ENCODE data around the gene TTC9.

Gene TTC9

GRCh38 chr14:70643967-70644366 lies 2.3 kb downstream of the TTC9 start:
- DNase-seq (ENCODE audit: low read depth in 2 of 2), result no peak
- TF ChIP-seq, protein P1, sequence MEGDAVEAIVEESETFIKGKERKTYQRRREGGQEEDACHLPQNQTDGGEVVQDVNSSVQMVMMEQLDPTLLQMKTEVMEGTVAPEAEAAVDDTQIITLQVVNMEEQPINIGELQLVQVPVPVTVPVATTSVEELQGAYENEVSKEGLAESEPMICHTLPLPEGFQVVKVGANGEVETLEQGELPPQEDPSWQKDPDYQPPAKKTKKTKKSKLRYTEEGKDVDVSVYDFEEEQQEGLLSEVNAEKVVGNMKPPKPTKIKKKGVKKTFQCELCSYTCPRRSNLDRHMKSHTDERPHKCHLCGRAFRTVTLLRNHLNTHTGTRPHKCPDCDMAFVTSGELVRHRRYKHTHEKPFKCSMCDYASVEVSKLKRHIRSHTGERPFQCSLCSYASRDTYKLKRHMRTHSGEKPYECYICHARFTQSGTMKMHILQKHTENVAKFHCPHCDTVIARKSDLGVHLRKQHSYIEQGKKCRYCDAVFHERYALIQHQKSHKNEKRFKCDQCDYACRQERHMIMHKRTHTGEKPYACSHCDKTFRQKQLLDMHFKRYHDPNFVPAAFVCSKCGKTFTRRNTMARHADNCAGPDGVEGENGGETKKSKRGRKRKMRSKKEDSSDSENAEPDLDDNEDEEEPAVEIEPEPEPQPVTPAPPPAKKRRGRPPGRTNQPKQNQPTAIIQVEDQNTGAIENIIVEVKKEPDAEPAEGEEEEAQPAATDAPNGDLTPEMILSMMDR (IDR thresholded peaks at IDR 0.05; ENCODE audit: low read depth, low read length), result no peak
- no peak overlapping the region for H3K4me3 ChIP-seq (replicated peaks in 1 of 2; ENCODE audit: low read depth in 2 of 2, low read length in 2 of 2)

GRCh38 chr14:70645892-70646291 lies 4.2 kb downstream of the TTC9 start:
- TF ChIP-seq, protein P1 (IDR thresholded peaks at IDR 0.05; ENCODE audit: low read depth, low read length), result no peak
- DNase-seq (ENCODE audit: low read depth in 2 of 2), result no peak

DNA sequence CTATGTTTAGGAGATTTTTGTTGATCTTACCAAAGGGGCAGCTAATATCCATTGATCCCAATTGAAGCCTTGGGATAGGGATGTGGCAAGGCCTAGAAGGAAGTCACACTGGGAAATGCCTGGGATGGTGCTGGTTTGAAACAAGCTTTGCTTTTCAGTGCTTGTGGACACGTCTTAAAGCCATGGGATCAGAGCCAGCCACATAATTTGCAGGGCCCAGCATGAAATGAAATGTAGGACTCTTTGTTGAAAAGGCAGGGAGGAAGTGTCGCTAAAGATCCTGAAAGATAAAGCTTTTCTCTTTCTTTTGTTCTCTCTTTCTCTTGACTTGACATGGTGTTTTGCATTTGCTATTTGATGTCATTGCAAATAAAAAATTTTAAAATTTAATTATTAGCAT lies 5.0 kb downstream of the TTC9 start:
- TF ChIP-seq, protein P1 (IDR thresholded peaks at IDR 0.05; ENCODE audit: low read depth, low read length), result no peak
- no peak for DNase-seq (ENCODE audit: low read depth in 2 of 2)
- H3K4me3 ChIP-seq (replicated peaks in 1 of 2; ENCODE audit: low read depth in 2 of 2, low read length in 2 of 2), result no peak overlapping the region

More at GRCh38 chr14:70645892-70646291, 4.2 kb downstream of the TTC9 start:
- no peak overlapping the region for H3K4me3 ChIP-seq (replicated peaks in 1 of 2; ENCODE audit: low read depth in 2 of 2, low read length in 2 of 2)

DNA sequence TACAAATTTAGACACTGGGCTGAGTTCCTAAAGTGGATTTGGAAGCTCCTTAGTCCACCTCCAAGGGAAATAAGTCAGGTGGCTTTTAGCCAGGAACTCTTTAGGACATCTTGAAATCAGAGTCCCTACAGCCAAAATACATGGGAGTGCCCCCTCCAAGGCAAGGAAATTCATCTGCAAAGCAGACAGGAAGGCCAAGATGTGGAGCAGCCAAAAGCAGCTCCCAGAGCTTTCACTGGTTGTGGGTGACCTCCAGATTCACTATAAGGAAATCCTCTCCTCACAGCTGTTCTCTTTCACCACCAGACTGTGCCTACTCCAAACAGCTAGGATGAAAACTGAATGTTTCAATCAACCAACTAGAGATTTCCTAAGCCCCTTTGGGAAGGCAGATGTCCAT lies 6.6 kb downstream of the TTC9 start:
- H3K4me3 ChIP-seq (replicated peaks in 1 of 2; ENCODE audit: low read depth in 2 of 2, low read length in 2 of 2), result no peak overlapping the region
- DNase-seq (ENCODE audit: low read depth in 2 of 2), result no peak
- TF ChIP-seq, protein P1 (IDR thresholded peaks at IDR 0.05; ENCODE audit: low read depth, low read length), result no peak

DNA sequence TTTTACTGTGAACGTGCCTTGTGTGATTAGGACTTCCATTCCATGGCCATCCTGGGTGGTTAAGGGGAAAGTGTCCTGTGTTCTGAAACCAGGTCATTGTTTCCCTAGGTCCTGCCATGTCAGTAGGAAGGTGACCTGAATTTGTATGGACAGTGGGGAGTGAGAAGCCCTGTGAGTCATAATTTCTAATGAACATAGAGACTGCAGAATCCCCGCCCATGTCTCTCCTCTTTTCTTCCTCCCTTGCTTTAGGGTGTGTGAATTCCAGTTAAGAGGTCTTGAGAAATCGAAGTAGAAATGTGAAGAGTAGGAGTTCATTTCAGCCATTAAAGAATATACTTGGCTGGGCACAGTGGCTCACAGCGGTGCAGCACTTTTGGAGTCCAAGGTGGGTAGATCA lies 8.1 kb downstream of the TTC9 start:
- DNase-seq (ENCODE audit: low read depth in 2 of 2), result no peak
- no peak overlapping the region for H3K4me3 ChIP-seq (replicated peaks in 1 of 2; ENCODE audit: low read depth in 2 of 2, low read length in 2 of 2)
- TF ChIP-seq, protein P1 (IDR thresholded peaks at IDR 0.05; ENCODE audit: low read depth, low read length), result no peak

GRCh38 chr14:70651522-70651921 lies 9.8 kb downstream of the TTC9 start:
- TF ChIP-seq, protein P1 (IDR thresholded peaks at IDR 0.05; ENCODE audit: low read depth, low read length), result no peak
- no peak overlapping the region for H3K4me3 ChIP-seq (replicated peaks in 1 of 2; ENCODE audit: low read depth in 2 of 2, low read length in 2 of 2)
- no peak for DNase-seq (ENCODE audit: low read depth in 2 of 2)

DNA sequence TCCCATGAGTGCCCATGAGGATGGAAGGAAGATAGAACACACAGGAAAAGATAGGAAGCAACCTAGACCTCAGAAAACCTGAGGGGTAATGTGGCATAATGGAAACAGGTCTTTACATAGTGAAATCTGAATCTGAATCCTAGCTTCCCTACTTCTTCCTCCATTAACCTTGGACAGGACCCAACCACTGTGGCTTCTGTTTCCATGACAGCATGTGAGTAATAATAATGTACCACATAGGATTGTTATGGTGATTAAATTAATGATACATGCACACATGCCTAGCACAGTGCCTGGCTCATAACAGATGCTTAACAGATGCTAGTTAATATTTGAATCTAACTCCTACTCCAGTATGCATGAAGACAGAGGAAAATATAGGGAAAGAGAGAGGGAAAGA lies 11.2 kb downstream of the TTC9 start:
- DNase-seq (ENCODE audit: low read depth in 2 of 2), result no peak
- no peak overlapping the region for H3K4me3 ChIP-seq (replicated peaks in 1 of 2; ENCODE audit: low read depth in 2 of 2, low read length in 2 of 2)
- TF ChIP-seq, protein P1 (IDR thresholded peaks at IDR 0.05; ENCODE audit: low read depth, low read length), result no peak

Data from cardiac fibroblast (primary cell).